ENCODE results near the gene SGCA. TPM values are rescaled to one million over a fixed set of nuclear protein-coding genes. Genes with fewer than 3 reads are reported as not detected.

Gene SGCA
- total and polyA plus RNA-seq, 2 of the 8 experiments (the other 6 are each of a cell fraction or from before 2014, with no cell fraction given) = 0.12 TPM; not detected in 1

- peaks cover 2 to 17% (median 15%) of the 10 kb centered on the region in 4 experiments; a peak in 6 of 7 replicates for H3K27me3 ChIP-seq (replicated peaks in 1 of 4; ENCODE audit: control insufficient read depth in 3 of 4, extremely low read depth in 1 of 4, insufficient read depth in 3 of 4, low read length in 3 of 4)
- H3K14ac ChIP-seq (ENCODE audit: insufficient read length) = no peak overlapping the region
- DNase-seq (ENCODE audit: low read depth in 1 of 2, low spot score in 2 of 2) (peak in 1 of 2 experiments; percentile 50), FAIRE-seq (no peak)
- H3K9me3 ChIP-seq (ENCODE audit: insufficient read depth in 2 of 2, low read depth in 1 of 2, low read length in 1 of 2) = no peaks in the 10 kb centered on the region
- H2BK5ac ChIP-seq (ENCODE audit: low read depth, low read length) = no peak overlapping the region; the same call in 1 of the 2 replicates
- no peak overlapping the region for H3K27ac ChIP-seq (ENCODE audit: low read depth, low read length)
- peak overlapping the region in 3 of 4 experiments; percentile 30 to 64 (median 36); a peak in 5 of 8 replicates for H3K4me3 ChIP-seq (ENCODE audit: extremely low read depth in 1 of 4, insufficient read depth in 2 of 4, low read depth in 3 of 4, low read length in 4 of 4)
- peaks cover 0 to 33% (median 16%) of the 10 kb centered on the region in 4 experiments; a peak in 6 of 7 replicates for H3K4me1 ChIP-seq (replicated peaks in 1 of 4; ENCODE audit: control insufficient read depth in 3 of 4, insufficient read depth in 4 of 4, low read length in 3 of 4)
- H3K56ac ChIP-seq (replicated peaks; ENCODE audit: insufficient read length, low read depth, low read length) = no peak overlapping the region
- no peak overlapping the region for H2BK120ac ChIP-seq (replicated peaks; ENCODE audit: low read depth, low read length)
- H4K8ac ChIP-seq (ENCODE audit: extremely low read depth, insufficient read depth, low read length) = no peak overlapping the region
- POLR2A ChIA-PET (ENCODE audit: partially characterized antibody) = interaction anchor here (1.3 to 2.6 kb wide), 4 partner anchors 8 to 25 kb away, joined by 4 to 9 read pairs (median 7); no protein-coding TSS in a partner anchor
- 0 out of 2 replicates have a peak overlapping the region, but pooled peaks have one; percentile 16 for H2BK15ac ChIP-seq (ENCODE audit: low read length)
- H2AFZ ChIP-seq (ENCODE audit: low read length) = no peak overlapping the region
- H3K36me3 ChIP-seq (ENCODE audit: control insufficient read depth in 2 of 4, insufficient read depth in 4 of 4, low read length in 3 of 4) = peaks cover 0 to 6% (median 0%) of the 10 kb centered on the region in 4 experiments; a peak in 1 of 8 replicates
- no peak overlapping the region for H2AK5ac ChIP-seq (ENCODE audit: low read depth, low read length)
- H3K18ac ChIP-seq (ENCODE audit: extremely low read depth, low read length) = peak overlapping the region; percentile 48
- H4K91ac ChIP-seq (replicated peaks; ENCODE audit: insufficient read length, low read length) = no peak overlapping the region
- CTCF ChIA-PET (ENCODE audit: partially characterized antibody) = interaction anchor here (0.6 to 21.5 kb wide), 15 partner anchors 10 to 198 kb away, joined by 3 to 299 read pairs (median 5); partner anchors contain the start of genes COL1A1, SAMD14 and SGCA
- peaks cover 30% of the 10 kb centered on the region for H3K23me2 ChIP-seq (ENCODE audit: low read depth, low read length)
- H3K79me1 ChIP-seq (ENCODE audit: low read depth, low read length) = peaks cover 8% of the 10 kb centered on the region
- H3K23ac ChIP-seq (ENCODE audit: insufficient read length) = no peak overlapping the region
- H2BK12ac ChIP-seq (ENCODE audit: low read depth, low read length) = no peak overlapping the region
- no peak overlapping the region for H3K9ac ChIP-seq (replicated peaks in 1 of 4; ENCODE audit: extremely low read depth in 1 of 4, low read depth in 3 of 4, low read length in 3 of 4)
- H4K5ac ChIP-seq (ENCODE audit: insufficient read length, low read depth, low read length) = no peak overlapping the region
- peak overlapping the region; percentile 87 to 88; a peak in 3 of 4 replicates for H3K4me2 ChIP-seq (ENCODE audit: insufficient read depth in 1 of 2, low read depth in 2 of 2, low read length in 2 of 2)
- 60% methylated on average over 5 of the region's 5 CpGs; no CpG with 5 or more reads in 1 of the 2 experiments for WGBS, 2 experiments (ENCODE audit: extremely low coverage in 1 of 2, insufficient coverage in 1 of 2, insufficient read length in 1 of 2, insufficient replicate concordance in 2 of 2, low coverage in 1 of 2, low lambda C conversion rate in 2 of 2, missing lambda C conversion rate in 1 of 2)
- 0 out of 2 replicates have a peak overlapping the region, but pooled peaks have one; percentile 72 for H2BK20ac ChIP-seq (ENCODE audit: low read length)
- H3K79me2 ChIP-seq (ENCODE audit: control insufficient read depth in 1 of 2, insufficient read depth in 2 of 2, low read length in 2 of 2) = no peaks in the 10 kb centered on the region; a peak in 1 of 4 replicates
- peaks cover 5 to 16% of the 10 kb centered on the region in 2 experiments for H4K20me1 ChIP-seq (replicated peaks in 1 of 2; ENCODE audit: control insufficient read depth in 1 of 2, insufficient read depth in 2 of 2, low read length in 2 of 2)
- no peak overlapping the region for H3K4ac ChIP-seq (replicated peaks; ENCODE audit: insufficient read length, low read depth, low read length)
- TF ChIP-seq SIX5 (IDR thresholded peaks at IDR 0.05; ENCODE audit: low read depth, low read length) = no peak
These were observed 18.0 kb upstream of the SGCA start for GRCh38 chr17:50147841-50148225.
